ENCODE results near the gene NKD1. TPM values are rescaled to one million over a fixed set of nuclear protein-coding genes. Genes with fewer than 3 reads are reported as not detected.

Gene NKD1
- total RNA-seq, 1 donor from 2014 or later, result 31.3 TPM

- TF ChIP-seq, protein P1, sequence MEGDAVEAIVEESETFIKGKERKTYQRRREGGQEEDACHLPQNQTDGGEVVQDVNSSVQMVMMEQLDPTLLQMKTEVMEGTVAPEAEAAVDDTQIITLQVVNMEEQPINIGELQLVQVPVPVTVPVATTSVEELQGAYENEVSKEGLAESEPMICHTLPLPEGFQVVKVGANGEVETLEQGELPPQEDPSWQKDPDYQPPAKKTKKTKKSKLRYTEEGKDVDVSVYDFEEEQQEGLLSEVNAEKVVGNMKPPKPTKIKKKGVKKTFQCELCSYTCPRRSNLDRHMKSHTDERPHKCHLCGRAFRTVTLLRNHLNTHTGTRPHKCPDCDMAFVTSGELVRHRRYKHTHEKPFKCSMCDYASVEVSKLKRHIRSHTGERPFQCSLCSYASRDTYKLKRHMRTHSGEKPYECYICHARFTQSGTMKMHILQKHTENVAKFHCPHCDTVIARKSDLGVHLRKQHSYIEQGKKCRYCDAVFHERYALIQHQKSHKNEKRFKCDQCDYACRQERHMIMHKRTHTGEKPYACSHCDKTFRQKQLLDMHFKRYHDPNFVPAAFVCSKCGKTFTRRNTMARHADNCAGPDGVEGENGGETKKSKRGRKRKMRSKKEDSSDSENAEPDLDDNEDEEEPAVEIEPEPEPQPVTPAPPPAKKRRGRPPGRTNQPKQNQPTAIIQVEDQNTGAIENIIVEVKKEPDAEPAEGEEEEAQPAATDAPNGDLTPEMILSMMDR (IDR thresholded peaks at IDR 0.05; ENCODE audit: partially characterized antibody, unreplicated experiment), result no peak
- H3K27ac Mint-ChIP-seq (ENCODE audit: unreplicated experiment), result no peak overlapping the region
- peaks cover 13% of the 10 kb centered on the region for H3K4me1 Mint-ChIP-seq (ENCODE audit: low read depth, unreplicated experiment)
Measured at GRCh38 chr16:50566014-50566962, 18.1 kb downstream of the NKD1 start.

GRCh38 chr16:50567651-50568050 is 19.5 kb downstream of the NKD1 start:
- no peak overlapping the region for H3K27ac Mint-ChIP-seq (ENCODE audit: unreplicated experiment)
- H3K9me3 Mint-ChIP-seq (ENCODE audit: unreplicated experiment), result no peaks in the 10 kb centered on the region
- H3K36me3 Mint-ChIP-seq (ENCODE audit: unreplicated experiment), result peaks cover 5% of the 10 kb centered on the region
- TF ChIP-seq, protein P1 (IDR thresholded peaks at IDR 0.05; ENCODE audit: partially characterized antibody, unreplicated experiment), result no peak
- no peak overlapping the region for H3K4me3 Mint-ChIP-seq (ENCODE audit: unreplicated experiment)
- peaks cover 9% of the 10 kb centered on the region for H3K27me3 Mint-ChIP-seq (ENCODE audit: unreplicated experiment)
- DNase-seq, result no peak
- H3K4me1 Mint-ChIP-seq (ENCODE audit: low read depth, unreplicated experiment), result peaks cover 20% of the 10 kb centered on the region

More at GRCh38 chr16:50566014-50566962, 18.1 kb downstream of the NKD1 start:
- no peak overlapping the region for H3K4me3 Mint-ChIP-seq (ENCODE audit: unreplicated experiment)
- H3K27me3 Mint-ChIP-seq (ENCODE audit: unreplicated experiment), result peaks cover 6% of the 10 kb centered on the region
- H3K9me3 Mint-ChIP-seq (ENCODE audit: unreplicated experiment), result peaks cover 2% of the 10 kb centered on the region
- no peaks in the 10 kb centered on the region for H3K36me3 Mint-ChIP-seq (ENCODE audit: unreplicated experiment)
- no peak for DNase-seq

DNA sequence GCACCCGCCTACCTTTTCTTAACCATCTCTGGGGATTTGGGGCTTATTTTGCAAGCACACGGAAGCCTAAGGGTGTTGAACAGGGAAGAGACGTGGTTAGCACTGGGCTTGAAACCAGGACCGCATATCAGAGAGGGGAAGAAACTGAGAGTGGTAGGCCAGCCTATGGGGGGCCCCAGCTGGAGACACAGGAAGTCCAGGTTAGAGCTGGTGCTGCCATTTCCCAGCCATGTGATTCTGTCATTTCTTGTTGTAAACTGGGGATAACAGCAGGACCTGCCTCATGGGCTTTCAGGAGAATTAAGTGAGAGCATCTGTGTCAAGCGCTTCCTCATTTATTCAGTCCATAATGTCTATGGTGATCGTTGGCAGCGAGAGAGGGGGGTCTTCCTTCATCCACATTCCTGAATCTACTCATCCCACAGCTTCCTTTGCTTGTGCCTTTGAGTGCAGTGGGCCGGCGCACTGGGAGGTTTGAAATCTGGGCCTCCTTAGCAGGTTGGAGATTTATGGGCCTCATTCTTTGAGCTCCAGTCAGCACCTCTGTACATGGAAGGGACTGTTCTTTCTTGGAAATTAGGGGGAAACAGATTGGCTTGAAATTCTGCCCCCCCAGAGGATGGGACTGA is 20.1 kb downstream of the NKD1 start:
- H3K9me3 Mint-ChIP-seq (ENCODE audit: unreplicated experiment), result no peaks in the 10 kb centered on the region
- peaks cover 9% of the 10 kb centered on the region for H3K27me3 Mint-ChIP-seq (ENCODE audit: unreplicated experiment)

DNA sequence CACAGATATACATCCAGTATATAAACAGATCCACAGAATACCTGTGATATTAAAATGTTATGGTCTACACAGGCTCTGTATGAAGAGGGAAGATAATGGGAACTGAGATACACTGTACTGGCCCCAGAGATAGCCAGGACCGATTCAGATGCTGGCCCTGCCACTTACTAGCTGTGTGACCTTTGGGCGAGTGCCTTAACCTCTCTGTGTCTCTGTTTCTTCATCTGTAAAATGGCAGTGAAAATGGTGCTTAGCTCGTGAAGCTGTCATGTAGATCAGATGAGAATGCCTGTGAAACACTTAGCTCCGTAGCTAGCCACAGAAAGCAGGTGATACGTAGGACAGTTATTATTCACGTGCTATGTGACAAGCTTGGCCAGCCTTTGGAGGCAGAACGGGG is 22.2 kb downstream of the NKD1 start:
- TF ChIP-seq, protein P1 (IDR thresholded peaks at IDR 0.05; ENCODE audit: partially characterized antibody, unreplicated experiment), result no peak
- Mint-ChIP-seq H3K27me3 (ENCODE audit: unreplicated experiment) (peaks cover 5% of the 10 kb centered on the region), H3K27ac (ENCODE audit: unreplicated experiment) (no peak overlapping the region), H3K36me3 (ENCODE audit: unreplicated experiment) (peaks cover 5% of the 10 kb centered on the region), H3K4me3 (ENCODE audit: unreplicated experiment) (no peak overlapping the region), H3K4me1 (ENCODE audit: low read depth, unreplicated experiment) (peaks cover 28% of the 10 kb centered on the region), H3K9me3 (ENCODE audit: unreplicated experiment) (no peaks in the 10 kb centered on the region)
- DNase-seq, result no peak

More for the DNA sequence above, 20.1 kb downstream of the NKD1 start:
- peaks cover 5% of the 10 kb centered on the region for H3K36me3 Mint-ChIP-seq (ENCODE audit: unreplicated experiment)
- no peak overlapping the region for H3K27ac Mint-ChIP-seq (ENCODE audit: unreplicated experiment)
- TF ChIP-seq, protein P1 (IDR thresholded peaks at IDR 0.05; ENCODE audit: partially characterized antibody, unreplicated experiment), result no peak
- peaks cover 26% of the 10 kb centered on the region for H3K4me1 Mint-ChIP-seq (ENCODE audit: low read depth, unreplicated experiment)
- H3K4me3 Mint-ChIP-seq (ENCODE audit: unreplicated experiment), result no peak overlapping the region
- no peak for DNase-seq
